IMR-90 (cell line): ENCODE results near the gene DNM2. TPM values are rescaled to one million over a fixed set of nuclear protein-coding genes. Genes with fewer than 3 reads are reported as not detected.

Experiments used
- ATAC-seq: fragments of 200-7000 bp; cut with Tn5 transposase; 2 replicates; pipeline ENCODE4 v1.9.1; 2020; ENCODE audit warnings: low read depth, mild to moderate bottlenecking, moderate library complexity
- BruUV-seq: library from RNA; stranded (reverse); fragments of 400-500 nt; replicated peaks from 2 replicates; lab custom pipeline; 2021; lab: Mats Ljungman, UMichigan
- CTCF ChIA-PET: fragments of 300-600 bp; formaldehyde crosslinking; extraction: SDS; loops from one replicate; lab custom pipeline; 2021; ENCODE audit warnings: antibody characterized with exemption; lab: Yijun Ruan, JAX
- POLR2A ChIA-PET: fragments of 300-600 bp; sonication (Branson Sonifier 250); formaldehyde crosslinking; loops from one replicate; lab custom pipeline; 2022; ENCODE audit warnings: antibody characterized with exemption; ENCODE audit not compliant: unreplicated experiment; lab: Charles Lee
- DNase-seq: peaks from one replicate; pipeline ENCODE4 v3.0.0; 2013
- H2AFZ ChIP-seq: replicated peaks from 2 replicates; pipeline ENCODE3; 2013; ENCODE audit warnings: low read length, mild to moderate bottlenecking; ENCODE audit not compliant: poor library complexity
- H2AK5ac ChIP-seq: 2 replicates; pipeline ENCODE4 v1.6.1; 2013; ENCODE audit warnings: low read depth, low read length, inconsistent platforms
- H2AK9ac ChIP-seq: replicated peaks from 2 replicates; pipeline ENCODE3; 2013; ENCODE audit warnings: mild to moderate bottlenecking, low read depth, low read length, moderate library complexity; ENCODE audit not compliant: poor library complexity
- H2BK120ac ChIP-seq: 2 replicates; pipeline ENCODE4 v1.6.1; 2013; ENCODE audit warnings: low read depth, low read length, inconsistent platforms
- H2BK15ac ChIP-seq: 3 replicates; pipeline ENCODE4 v1.6.1; 2013; ENCODE audit warnings: low read depth, low read length, inconsistent platforms
- H2BK20ac ChIP-seq: 2 replicates; pipeline ENCODE4 v1.6.1; 2013; ENCODE audit warnings: low read depth, mild to moderate bottlenecking, inconsistent platforms, low read length, moderate library complexity
- H2BK5ac ChIP-seq: 2 replicates; pipeline ENCODE4 v1.6.1; 2013; ENCODE audit warnings: mild to moderate bottlenecking, low read depth, low read length, inconsistent platforms; ENCODE audit not compliant: poor library complexity, severe bottlenecking
- H3K14ac ChIP-seq: replicated peaks from 2 replicates; pipeline ENCODE4 v1.6.1; 2013; ENCODE audit warnings: low read depth, low read length, inconsistent platforms
- H3K18ac ChIP-seq: 2 replicates; pipeline ENCODE4 v1.6.1; 2013; ENCODE audit warnings: low read depth, low read length, control low read depth
- H3K23ac ChIP-seq: 2 replicates; pipeline ENCODE4 v1.6.1; 2013; ENCODE audit warnings: low read depth, low read length, inconsistent platforms
- H3K27ac ChIP-seq: 2 replicates; pipeline ENCODE4 v1.5.1; 2013; ENCODE audit warnings: mild to moderate bottlenecking, control low read depth, low read length; ENCODE audit not compliant: insufficient read depth
- H3K27me3 ChIP-seq: 2 replicates; pipeline ENCODE4 v1.6.1; 2013; ENCODE audit warnings: low read length; ENCODE audit not compliant: control insufficient read depth, insufficient read depth
- H3K36me3 ChIP-seq: 2 replicates; pipeline ENCODE4 v1.6.1; 2013; ENCODE audit warnings: low read length, mixed read lengths; ENCODE audit not compliant: control insufficient read depth, insufficient read depth
- H3K4ac ChIP-seq: 2 replicates; pipeline ENCODE4 v1.6.1; 2013; ENCODE audit warnings: low read depth, low read length, inconsistent platforms
- H3K4me1 ChIP-seq: 2 replicates; pipeline ENCODE4 v1.6.1; 2013; ENCODE audit warnings: low read length, mixed read lengths; ENCODE audit not compliant: control insufficient read depth, insufficient read depth
- H3K4me2 ChIP-seq: 2 replicates; pipeline ENCODE4 v1.6.1; 2013; ENCODE audit warnings: low read depth, mild to moderate bottlenecking, control low read depth, low read length, moderate library complexity
- H3K4me3 ChIP-seq: 2 replicates; pipeline ENCODE4 v1.5.1; 2013; ENCODE audit warnings: low read depth, mild to moderate bottlenecking, control low read depth, low read length, moderate library complexity; ENCODE audit not compliant: insufficient read depth
- H3K56ac ChIP-seq: 2 replicates; pipeline ENCODE4 v1.6.1; 2013; ENCODE audit warnings: low read length, inconsistent platforms; ENCODE audit not compliant: insufficient read depth; ENCODE audit errors: extremely low read depth
- H3K79me1 ChIP-seq, 2 experiments: 2 replicates each; pipeline ENCODE4 v1.6.1; 2013; ENCODE audit warnings: low read length in 2 of 2, inconsistent platforms in 1 of 2, low read depth in 1 of 2
- H3K9ac ChIP-seq: 2 replicates; pipeline ENCODE4 v1.6.1; 2013; ENCODE audit warnings: low read depth, low read length, control low read depth
- H3K9me1 ChIP-seq: 2 replicates; pipeline ENCODE4 v1.6.1; 2013; ENCODE audit warnings: low read length, inconsistent platforms; ENCODE audit not compliant: insufficient read depth
- H3K9me3 ChIP-seq: 2 replicates; pipeline ENCODE4 v1.6.1; 2013; ENCODE audit warnings: low read length; ENCODE audit not compliant: control insufficient read depth, insufficient read depth
- H4K20me1 ChIP-seq: 2 replicates; pipeline ENCODE4 v1.6.1; 2013; ENCODE audit warnings: low read length, inconsistent platforms; ENCODE audit not compliant: insufficient read depth
- H4K5ac ChIP-seq: 2 replicates; pipeline ENCODE4 v1.6.1; 2013; ENCODE audit warnings: mild to moderate bottlenecking, low read depth, low read length, control low read depth
- H4K8ac ChIP-seq, 2 experiments: 2 replicates each; pipeline ENCODE4 v1.6.1; 2013; ENCODE audit warnings: low read depth in 2 of 2, low read length in 2 of 2, control low read depth in 1 of 2, inconsistent platforms in 1 of 2
- H4K91ac ChIP-seq: 2 replicates; pipeline ENCODE4 v1.6.1; 2013; ENCODE audit warnings: low read depth, low read length, inconsistent platforms; ENCODE audit not compliant: insufficient read depth
- BHLHE40 ChIP-seq: fragments of 150-350 bp; IDR thresholded peaks from 2 replicates; pipeline ENCODE4 v1.6.1; 2016; ENCODE audit warnings: mild to moderate bottlenecking, low read depth, low read length
- CEBPB ChIP-seq: IDR thresholded peaks from 2 replicates; pipeline ENCODE4 v1.6.1; 2012; ENCODE audit warnings: low read depth, low read length, improper control_type of control experiment
- CHD1 ChIP-seq: IDR thresholded peaks from 2 replicates; pipeline ENCODE4 v1.6.1; 2012; ENCODE audit warnings: low read depth, low read length, improper control_type of control experiment
- CTCF ChIP-seq: conservative IDR thresholded peaks from 2 replicates; pipeline ENCODE4 v1.5.1; 2012; ENCODE audit warnings: mild to moderate bottlenecking, low read depth, low read length, improper control_type of control experiment
- ELK1 ChIP-seq: fragments of 150-350 bp; IDR thresholded peaks from 2 replicates; pipeline ENCODE4 v1.6.1; 2016; ENCODE audit warnings: low read depth, mild to moderate bottlenecking, low read length, moderate library complexity, borderline replicate concordance
- FOS ChIP-seq: fragments of 150-350 bp; IDR thresholded peaks from 2 replicates; pipeline ENCODE4 v1.6.1; 2016; ENCODE audit warnings: low read depth, low read length
- MAFK ChIP-seq: IDR thresholded peaks from 2 replicates; pipeline ENCODE4 v1.6.1; 2012; ENCODE audit warnings: low read depth, low read length, improper control_type of control experiment
- MAZ ChIP-seq: IDR thresholded peaks from 2 replicates; pipeline ENCODE4 v1.6.1; 2012; ENCODE audit warnings: low read depth, mild to moderate bottlenecking, low read length, improper control_type of control experiment, moderate library complexity, borderline replicate concordance
- MXI1 ChIP-seq: IDR thresholded peaks from 2 replicates; pipeline ENCODE4 v1.6.1; 2012; ENCODE audit warnings: low read depth, mild to moderate bottlenecking, low read length, moderate library complexity, borderline replicate concordance
- NFE2L2 ChIP-seq: fragments of 150-350 bp; IDR thresholded peaks from 2 replicates; pipeline ENCODE4 v1.6.1; 2016; ENCODE audit warnings: low read depth, mild to moderate bottlenecking, low read length
- POLR2A ChIP-seq: IDR thresholded peaks from 2 replicates; pipeline ENCODE4 v1.6.1; 2012; ENCODE audit warnings: mild to moderate bottlenecking, low read depth, low read length
- RAD21 ChIP-seq: IDR thresholded peaks from 2 replicates; pipeline ENCODE4 v1.6.1; 2012; ENCODE audit warnings: low read length, improper control_type of control experiment
- RCOR1 ChIP-seq: IDR thresholded peaks from 2 replicates; pipeline ENCODE4 v1.6.1; 2012; ENCODE audit warnings: mild to moderate bottlenecking, low read length, improper control_type of control experiment; ENCODE audit not compliant: insufficient replicate concordance
- RFX5 ChIP-seq: IDR thresholded peaks from 2 replicates; pipeline ENCODE4 v1.8.0; 2012; ENCODE audit warnings: low read depth, mild to moderate bottlenecking, low read length, moderate library complexity
- SMC3 ChIP-seq: fragments of 150-350 bp; IDR thresholded peaks from 2 replicates; pipeline ENCODE4 v1.6.1; 2016; ENCODE audit warnings: low read depth, mild to moderate bottlenecking, antibody characterized with exemption, low read length, moderate library complexity
- USF2 ChIP-seq: fragments of 150-350 bp; IDR thresholded peaks from 2 replicates; pipeline ENCODE4 v1.6.1; 2017; ENCODE audit warnings: mild to moderate bottlenecking, antibody characterized with exemption, low read length, low read depth
- WGBS, 2 experiments: methylation state at CpG; one replicate each; pipeline versions ENCODE4 v1.1.5 to v1.1.7; 2013; ENCODE audit warnings: missing lambda C conversion rate in 2 of 2; ENCODE audit not compliant: insufficient read length in 1 of 2; ENCODE audit errors: extremely low coverage in 2 of 2; 5-methylcytosine and 5-hydroxymethylcytosine counted together
- dilution Hi-C: fragments of 300-500 bp; cut with HindIII; formaldehyde crosslinking; loops from one replicate; pipeline ENCODE4 v1.14.3; 2018; ENCODE audit warnings: low sequenced_read_pairs; ENCODE audit not compliant: unreplicated experiment
- in situ Hi-C: fragments of 300-500 bp; cut with MboI; formaldehyde crosslinking; loops from 3 replicates; pipeline ENCODE4 v1.14.3; 2019; ENCODE audit warnings: low sequenced_read_pairs, inconsistent platforms, mixed read lengths
- intact Hi-C: fragments of 100-400 bp; cut with micrococcal nuclease; formaldehyde crosslinking; loops from 2 replicates; pipeline ENCODE4 v1.10.0; 2022
- polyA plus RNA-seq, 3 experiments: library from polyadenylated mRNA; depleted of rRNA; stranded (reverse); fragments of >200 nt; gene quantifications; 2 replicates each; pipeline ENCODE4 v1.2.3, GENCODE V29; 2012; ENCODE audit warnings: low replicate concordance in 1 of 3
- total RNA-seq: library from RNA; depleted of rRNA; stranded (reverse); fragments of >200 nt; gene quantifications from 2 replicates; pipeline ENCODE4 v1.2.3, GENCODE V29; 2012

The DNM2 gene
- total and polyA plus RNA-seq, 2 of the 4 experiments (the other 2 are of a cell fraction) = 55.6 to 74.2 TPM

GRCh38 chr19:10782795-10783194 lies 64.9 kb downstream of the DNM2 start:
- Histone ChIP-seq H3K4me1 (no peaks in the 10 kb centered on the region), H4K8ac (no peak overlapping the region), H2BK20ac (no peak overlapping the region), H4K20me1 (no peaks in the 10 kb centered on the region), H3K23ac (no peak overlapping the region), H2BK120ac (no peak overlapping the region), H2AK5ac (no peak overlapping the region), H3K9me1 (no peaks in the 10 kb centered on the region), H4K5ac (no peak overlapping the region), H3K79me1 (peaks cover 4 to 16% of the 10 kb centered on the region in 2 experiments; a peak in 3 of 4 replicates), H3K4me2 (no peak overlapping the region), H3K18ac (no peak overlapping the region), H3K9me3 (no peaks in the 10 kb centered on the region), H3K27me3 (no peaks in the 10 kb centered on the region), H3K4me3 (no peak overlapping the region), H4K91ac (no peak overlapping the region), H2AK9ac (peak overlapping the region; percentile 65), H2AFZ (no peak overlapping the region), H3K9ac (no peak overlapping the region), H3K14ac (no peak overlapping the region), H3K56ac (no peak overlapping the region), H2BK15ac (no peak overlapping the region), H3K27ac (no peak overlapping the region), H2BK5ac (no peak overlapping the region), H3K36me3 (peaks cover 61% of the 10 kb centered on the region), H3K4ac (no peak overlapping the region)
- no peak for TF ChIP-seq SMC3
- TF ChIP-seq BHLHE40 = no peak
- TF ChIP-seq CEBPB = no peak
- TF ChIP-seq RCOR1 = no peak
- no peak for TF ChIP-seq POLR2A
- TF ChIP-seq NFE2L2 = no peak
- no peak for TF ChIP-seq MXI1
- TF ChIP-seq CTCF = no peak
- no peak for TF ChIP-seq FOS
- TF ChIP-seq RFX5 = no peak
- no peak for TF ChIP-seq ELK1
- TF ChIP-seq CHD1 = no peak
- TF ChIP-seq MAZ = no peak
- TF ChIP-seq RAD21 = no peak
- TF ChIP-seq MAFK = no peak
- no peak for TF ChIP-seq USF2
- no peak for DNase-seq
- in situ Hi-C loops = no loop called here
- intact Hi-C loops = no loop called here
- ATAC-seq = no peak
- CTCF ChIA-PET = no interaction called here
- no TSS peak for BruUV-seq
- WGBS, 2 experiments = 98% methylated on average over 8 of the region's 13 CpGs; no CpG with 5 or more reads in 1 of the 2 experiments
- dilution Hi-C loops = no loop called here
- POLR2A ChIA-PET = no interaction called here
